ENCODE results near the gene PTPRZ1. TPM values are rescaled to one million over a fixed set of nuclear protein-coding genes. Genes with fewer than 3 reads are reported as not detected.

PTPRZ1 gene
- total RNA-seq, 1 donor from 2014 or later, result 0.80 TPM

- intact Hi-C loops (cut with micrococcal nuclease), result no loop called here
- no peak for TF ChIP-seq CTCF (IDR thresholded peaks at IDR 0.05; ENCODE audit: borderline replicate concordance)
- no peaks in the 10 kb centered on the region for H3K27me3 ChIP-seq (ENCODE audit: low read depth)
Measured at GRCh38 chr7:122063146-122063545, 190.2 kb downstream of the PTPRZ1 start.

GRCh38 chr7:122064971-122065370, 192.0 kb downstream of the PTPRZ1 start:
- Histone ChIP-seq H3K27ac (replicated peaks) (no peak overlapping the region), H3K36me3 (no peaks in the 10 kb centered on the region), H3K27me3 (ENCODE audit: low read depth) (no peaks in the 10 kb centered on the region), H3K9me3 (replicated peaks) (no peaks in the 10 kb centered on the region), H3K4me3 (no peak overlapping the region), H3K4me1 (no peaks in the 10 kb centered on the region)
- intact Hi-C loops (cut with micrococcal nuclease), result no loop called here
- no peak for DNase-seq
- TF ChIP-seq CTCF (IDR thresholded peaks at IDR 0.05; ENCODE audit: borderline replicate concordance), result no peak

More at GRCh38 chr7:122063146-122063545, 190.2 kb downstream of the PTPRZ1 start:
- DNase-seq, result no peak
- no peak overlapping the region for H3K27ac ChIP-seq (replicated peaks)
- H3K36me3 ChIP-seq, result no peaks in the 10 kb centered on the region
- no peak overlapping the region for H3K4me3 ChIP-seq
- no peaks in the 10 kb centered on the region for H3K9me3 ChIP-seq (replicated peaks)
- no peaks in the 10 kb centered on the region for H3K4me1 ChIP-seq

- intact Hi-C loops (cut with micrococcal nuclease), result no loop called here
- no peaks in the 10 kb centered on the region for H3K27me3 ChIP-seq (ENCODE audit: low read depth)
- no peaks in the 10 kb centered on the region for H3K4me1 ChIP-seq
- no peak overlapping the region for H3K27ac ChIP-seq (replicated peaks)
- no peaks in the 10 kb centered on the region for H3K36me3 ChIP-seq
- no peak for DNase-seq
- TF ChIP-seq CTCF (IDR thresholded peaks at IDR 0.05; ENCODE audit: borderline replicate concordance), result no peak
- no peaks in the 10 kb centered on the region for H3K9me3 ChIP-seq (replicated peaks)
- H3K4me3 ChIP-seq, result no peak overlapping the region
Measured at GRCh38 chr7:122067077-122067476, 194.1 kb downstream of the PTPRZ1 start.

GRCh38 chr7:122068046-122068445, 195.1 kb downstream of the PTPRZ1 start:
- Histone ChIP-seq H3K36me3 (no peaks in the 10 kb centered on the region), H3K27ac (replicated peaks) (no peak overlapping the region), H3K4me3 (no peak overlapping the region), H3K27me3 (ENCODE audit: low read depth) (no peaks in the 10 kb centered on the region), H3K9me3 (replicated peaks) (no peaks in the 10 kb centered on the region), H3K4me1 (no peaks in the 10 kb centered on the region)
- TF ChIP-seq CTCF (IDR thresholded peaks at IDR 0.05; ENCODE audit: borderline replicate concordance), result no peak
- intact Hi-C loops (cut with micrococcal nuclease), result no loop called here
- DNase-seq, result no peak

- Histone ChIP-seq H3K4me3 (no peak overlapping the region), H3K4me1 (no peaks in the 10 kb centered on the region), H3K27ac (replicated peaks) (no peak overlapping the region), H3K9me3 (replicated peaks) (no peaks in the 10 kb centered on the region), H3K27me3 (ENCODE audit: low read depth) (no peaks in the 10 kb centered on the region), H3K36me3 (peaks cover 1% of the 10 kb centered on the region)
- intact Hi-C loops (cut with micrococcal nuclease), result no loop called here
- no peak for TF ChIP-seq CTCF (IDR thresholded peaks at IDR 0.05; ENCODE audit: borderline replicate concordance)
- no peak for DNase-seq
Measured at GRCh38 chr7:122068999-122069398, 196.0 kb downstream of the PTPRZ1 start.

GRCh38 chr7:122070062-122070461, 197.1 kb downstream of the PTPRZ1 start:
- Histone ChIP-seq H3K27me3 (ENCODE audit: low read depth) (no peaks in the 10 kb centered on the region), H3K4me3 (no peak overlapping the region), H3K9me3 (replicated peaks) (no peaks in the 10 kb centered on the region), H3K4me1 (no peaks in the 10 kb centered on the region), H3K27ac (replicated peaks) (no peak overlapping the region), H3K36me3 (peaks cover 12% of the 10 kb centered on the region)
- no peak for TF ChIP-seq CTCF (IDR thresholded peaks at IDR 0.05; ENCODE audit: borderline replicate concordance)
- intact Hi-C loops (cut with micrococcal nuclease), result no loop called here
- DNase-seq, result no peak
